Measurements from ENCODE around the gene OPN1LW. TPM values are rescaled to one million over a fixed set of nuclear protein-coding genes. Genes with fewer than 3 reads are reported as not detected.

Gene OPN1LW
- total and polyA plus RNA-seq, 2 donors (not counting 1 experiment from before 2014, with no cell fraction given): not detected

DNA sequence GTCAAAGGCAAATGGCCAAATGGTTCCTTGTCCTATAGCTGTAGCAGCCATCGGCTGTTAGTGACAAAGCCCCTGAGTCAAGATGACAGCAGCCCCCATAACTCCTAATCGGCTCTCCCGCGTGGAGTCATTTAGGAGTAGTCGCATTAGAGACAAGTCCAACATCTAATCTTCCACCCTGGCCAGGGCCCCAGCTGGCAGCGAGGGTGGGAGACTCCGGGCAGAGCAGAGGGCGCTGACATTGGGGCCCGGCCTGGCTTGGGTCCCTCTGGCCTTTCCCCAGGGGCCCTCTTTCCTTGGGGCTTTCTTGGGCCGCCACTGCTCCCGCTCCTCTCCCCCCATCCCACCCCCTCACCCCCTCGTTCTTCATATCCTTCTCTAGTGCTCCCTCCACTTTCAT lies 3.8 kb upstream of the OPN1LW start:
- intact Hi-C loops (cut with micrococcal nuclease): no loop called here

DNA sequence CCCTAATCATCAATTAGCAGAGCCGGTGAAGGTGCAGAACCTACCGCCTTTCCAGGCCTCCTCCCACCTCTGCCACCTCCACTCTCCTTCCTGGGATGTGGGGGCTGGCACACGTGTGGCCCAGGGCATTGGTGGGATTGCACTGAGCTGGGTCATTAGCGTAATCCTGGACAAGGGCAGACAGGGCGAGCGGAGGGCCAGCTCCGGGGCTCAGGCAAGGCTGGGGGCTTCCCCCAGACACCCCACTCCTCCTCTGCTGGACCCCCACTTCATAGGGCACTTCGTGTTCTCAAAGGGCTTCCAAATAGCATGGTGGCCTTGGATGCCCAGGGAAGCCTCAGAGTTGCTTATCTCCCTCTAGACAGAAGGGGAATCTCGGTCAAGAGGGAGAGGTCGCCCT lies 3.3 kb upstream of the OPN1LW start:
- no peaks in the 10 kb centered on the region for H3K9me3 ChIP-seq (ENCODE audit: control extremely low read depth in 1 of 3, control insufficient read depth in 2 of 3, insufficient read depth in 1 of 3, low read length in 2 of 3)
- no peaks in the 10 kb centered on the region for H3K27me3 ChIP-seq (replicated peaks in 1 of 4; ENCODE audit: control extremely low read depth in 1 of 4, control insufficient read depth in 3 of 4, insufficient read depth in 4 of 4, low read length in 3 of 4)
- POLR2A ChIA-PET: no interaction called here
- H3K4me3 ChIP-seq (ENCODE audit: control extremely low read depth in 1 of 5, extremely low read depth in 1 of 5, insufficient read depth in 1 of 5, low read depth in 2 of 5, low read length in 4 of 5): no peak overlapping the region
- no peaks in the 10 kb centered on the region for H3K79me2 ChIP-seq (ENCODE audit: control insufficient read depth, insufficient read depth, low read length)
- H2AFZ ChIP-seq (ENCODE audit: insufficient read depth, low read depth, low read length, poor library complexity, severe bottlenecking): no peak overlapping the region
- Mint-ChIP-seq H3K4me1 (peaks cover 9% of the 10 kb centered on the region), H3K27me3 (no peaks in the 10 kb centered on the region), H3K9me3 (ENCODE audit: insufficient read depth) (no peaks in the 10 kb centered on the region), H3K27ac (no peak overlapping the region), H3K4me3 (no peak overlapping the region)
- H4K20me1 ChIP-seq (ENCODE audit: control insufficient read depth, insufficient read depth, low read length, poor library complexity, severe bottlenecking): no peaks in the 10 kb centered on the region
- H3K4me1 ChIP-seq (ENCODE audit: control insufficient read depth in 2 of 2, insufficient read depth in 2 of 2, low read length in 2 of 2): peaks cover 7 to 15% of the 10 kb centered on the region in 2 donors
- H3K36me3 ChIP-seq (replicated peaks in 1 of 2; ENCODE audit: control extremely low read depth in 1 of 2, control insufficient read depth in 1 of 2, extremely low read depth in 1 of 2, insufficient read depth in 2 of 2, low read length in 1 of 2): no peaks in the 10 kb centered on the region
- no peak overlapping the region for H3K27ac ChIP-seq (ENCODE audit: low read length in 2 of 2)
- no peak for DNase-seq
- 80% methylated on average over 1 of the region's 10 CpGs for WGBS (ENCODE audit: insufficient coverage)
- no peak overlapping the region for H3K4me2 ChIP-seq (replicated peaks; ENCODE audit: low read depth, low read length, poor library complexity, severe bottlenecking)
- intact Hi-C loops (cut with micrococcal nuclease): no loop called here
- TF ChIP-seq EZH2 (IDR thresholded peaks at IDR 0.05; ENCODE audit: borderline replicate concordance, insufficient read depth, low read depth, low read length, poor library complexity, severe bottlenecking): no peak
- TF ChIP-seq, protein P1, sequence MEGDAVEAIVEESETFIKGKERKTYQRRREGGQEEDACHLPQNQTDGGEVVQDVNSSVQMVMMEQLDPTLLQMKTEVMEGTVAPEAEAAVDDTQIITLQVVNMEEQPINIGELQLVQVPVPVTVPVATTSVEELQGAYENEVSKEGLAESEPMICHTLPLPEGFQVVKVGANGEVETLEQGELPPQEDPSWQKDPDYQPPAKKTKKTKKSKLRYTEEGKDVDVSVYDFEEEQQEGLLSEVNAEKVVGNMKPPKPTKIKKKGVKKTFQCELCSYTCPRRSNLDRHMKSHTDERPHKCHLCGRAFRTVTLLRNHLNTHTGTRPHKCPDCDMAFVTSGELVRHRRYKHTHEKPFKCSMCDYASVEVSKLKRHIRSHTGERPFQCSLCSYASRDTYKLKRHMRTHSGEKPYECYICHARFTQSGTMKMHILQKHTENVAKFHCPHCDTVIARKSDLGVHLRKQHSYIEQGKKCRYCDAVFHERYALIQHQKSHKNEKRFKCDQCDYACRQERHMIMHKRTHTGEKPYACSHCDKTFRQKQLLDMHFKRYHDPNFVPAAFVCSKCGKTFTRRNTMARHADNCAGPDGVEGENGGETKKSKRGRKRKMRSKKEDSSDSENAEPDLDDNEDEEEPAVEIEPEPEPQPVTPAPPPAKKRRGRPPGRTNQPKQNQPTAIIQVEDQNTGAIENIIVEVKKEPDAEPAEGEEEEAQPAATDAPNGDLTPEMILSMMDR (IDR thresholded peaks at IDR 0.05): no peak
- no peak for ATAC-seq (ENCODE audit: low read depth)
- CTCF ChIA-PET: no interaction called here
- H3K9ac ChIP-seq (ENCODE audit: low read length): no peak overlapping the region

More for the DNA sequence above, 3.8 kb upstream of the OPN1LW start:
- Histone ChIP-seq H3K4me2 (replicated peaks; ENCODE audit: low read depth, low read length, poor library complexity, severe bottlenecking) (no peak overlapping the region), H2AFZ (ENCODE audit: insufficient read depth, low read depth, low read length, poor library complexity, severe bottlenecking) (no peak overlapping the region), H3K4me3 (ENCODE audit: control extremely low read depth in 1 of 5, extremely low read depth in 1 of 5, insufficient read depth in 1 of 5, low read depth in 2 of 5, low read length in 4 of 5) (no peak overlapping the region), H3K9me3 (ENCODE audit: control extremely low read depth in 1 of 3, control insufficient read depth in 2 of 3, insufficient read depth in 1 of 3, low read length in 2 of 3) (no peaks in the 10 kb centered on the region), H3K79me2 (ENCODE audit: control insufficient read depth, insufficient read depth, low read length) (no peaks in the 10 kb centered on the region), H3K9ac (ENCODE audit: low read length) (no peak overlapping the region), H3K27ac (ENCODE audit: low read length in 2 of 2) (no peak overlapping the region), H3K36me3 (replicated peaks in 1 of 2; ENCODE audit: control extremely low read depth in 1 of 2, control insufficient read depth in 1 of 2, extremely low read depth in 1 of 2, insufficient read depth in 2 of 2, low read length in 1 of 2) (no peaks in the 10 kb centered on the region), H3K4me1 (ENCODE audit: control insufficient read depth in 2 of 2, insufficient read depth in 2 of 2, low read length in 2 of 2) (peaks cover 10 to 21% of the 10 kb centered on the region in 2 donors), H4K20me1 (ENCODE audit: control insufficient read depth, insufficient read depth, low read length, poor library complexity, severe bottlenecking) (no peaks in the 10 kb centered on the region), H3K27me3 (replicated peaks in 1 of 4; ENCODE audit: control extremely low read depth in 1 of 4, control insufficient read depth in 3 of 4, insufficient read depth in 4 of 4, low read length in 3 of 4) (no peaks in the 10 kb centered on the region)
- H3K4me1 Mint-ChIP-seq: peaks cover 13% of the 10 kb centered on the region
- H3K27ac Mint-ChIP-seq: no peak overlapping the region
- TF ChIP-seq, protein P1 (IDR thresholded peaks at IDR 0.05): no peak
- TF ChIP-seq EZH2 (IDR thresholded peaks at IDR 0.05; ENCODE audit: borderline replicate concordance, insufficient read depth, low read depth, low read length, poor library complexity, severe bottlenecking): no peak
- H3K4me3 Mint-ChIP-seq: no peak overlapping the region
- WGBS (ENCODE audit: insufficient coverage): 84% methylated on average over 4 of the region's 12 CpGs
- ATAC-seq (ENCODE audit: low read depth): no peak
- CTCF ChIA-PET: no interaction called here
- POLR2A ChIA-PET: no interaction called here
- H3K27me3 Mint-ChIP-seq: no peaks in the 10 kb centered on the region
- no peak for DNase-seq
- no peaks in the 10 kb centered on the region for H3K9me3 Mint-ChIP-seq (ENCODE audit: insufficient read depth)

Data from B cell (primary cell).